Measurements from ENCODE around the gene MAPK8. TPM values are rescaled to one million over a fixed set of nuclear protein-coding genes. Genes with fewer than 3 reads are reported as not detected.

Gene MAPK8
- polyA plus RNA-seq, 2 of the 4 experiments (the other 2 are of a cell fraction): 29.6 to 71.4 TPM

DNA sequence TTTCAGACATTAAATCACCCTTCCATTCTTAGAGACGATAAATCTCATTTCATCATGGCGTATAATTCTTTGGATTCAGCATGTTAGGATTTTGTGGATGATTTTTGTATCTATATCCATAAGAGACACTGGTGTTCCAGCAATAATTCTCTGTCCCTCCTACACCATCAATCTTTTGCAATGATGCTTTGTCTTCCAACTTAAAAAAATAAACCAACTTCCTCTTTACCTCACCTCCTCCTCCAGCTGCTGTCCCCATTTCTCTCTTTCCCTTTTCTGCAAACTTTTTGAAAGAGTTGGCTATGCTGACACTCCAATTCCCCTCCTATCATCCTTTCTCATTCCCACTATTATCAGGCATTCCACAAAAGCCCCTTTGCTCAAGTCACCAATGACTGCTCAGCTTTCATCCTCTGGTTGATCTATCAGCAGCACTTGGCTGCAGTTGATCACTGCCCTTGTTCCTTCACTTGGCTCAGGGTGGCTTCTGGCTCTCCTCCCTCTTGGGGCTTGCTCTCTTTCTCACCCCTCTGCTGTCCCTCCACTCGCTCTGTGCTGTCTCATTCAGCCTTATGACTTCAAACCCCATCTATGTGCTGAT is 168.4 kb downstream of the MAPK8 start:
- ChIA-PET POLR2A (no interaction called here), CTCF (interaction anchor here (1.0 to 1.4 kb wide), 2 partner anchors 12 to 32 kb away, joined by 3 to 4 read pairs; no protein-coding TSS in a partner anchor)
- FAIRE-seq (no peak), ATAC-seq (no peak), DNase-seq (ENCODE audit: low read depth in 1 of 2, low spot score in 1 of 2) (no peak)
- Histone ChIP-seq H3K4me3 (no peak overlapping the region), H3K4me2 (no peak overlapping the region), H3K27ac (no peak overlapping the region), H3K9me3 (no peaks in the 10 kb centered on the region; the same call in 2 of the 3 replicates), H3K4me1 (no peaks in the 10 kb centered on the region)
- TF ChIP-seq TFCP2L1 (CRISPR knock-in tag; IDR thresholded peaks at IDR 0.05) (no peak), ZFP36 (IDR thresholded peaks at IDR 0.05; ENCODE audit: borderline replicate concordance, partially characterized antibody) (no peak), ZSCAN20 (CRISPR knock-in tag; IDR thresholded peaks at IDR 0.05) (no peak), ZC3H11A (IDR thresholded peaks at IDR 0.05) (no peak), HOXB5 (CRISPR knock-in tag; IDR thresholded peaks at IDR 0.05) (no peak), MAFK (IDR thresholded peaks at IDR 0.05; ENCODE audit: partially characterized antibody) (no peak), FOXS1 (CRISPR knock-in tag; IDR thresholded peaks at IDR 0.05) (no peak)
- TF ChIP-seq, protein P1, sequence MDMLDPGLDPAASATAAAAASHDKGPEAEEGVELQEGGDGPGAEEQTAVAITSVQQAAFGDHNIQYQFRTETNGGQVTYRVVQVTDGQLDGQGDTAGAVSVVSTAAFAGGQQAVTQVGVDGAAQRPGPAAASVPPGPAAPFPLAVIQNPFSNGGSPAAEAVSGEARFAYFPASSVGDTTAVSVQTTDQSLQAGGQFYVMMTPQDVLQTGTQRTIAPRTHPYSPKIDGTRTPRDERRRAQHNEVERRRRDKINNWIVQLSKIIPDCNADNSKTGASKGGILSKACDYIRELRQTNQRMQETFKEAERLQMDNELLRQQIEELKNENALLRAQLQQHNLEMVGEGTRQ (IDR thresholded peaks at IDR 0.05): no peak
- WGBS (ENCODE audit: missing lambda C conversion rate): 89% methylated on average over 3 of the region's 3 CpGs

DNA sequence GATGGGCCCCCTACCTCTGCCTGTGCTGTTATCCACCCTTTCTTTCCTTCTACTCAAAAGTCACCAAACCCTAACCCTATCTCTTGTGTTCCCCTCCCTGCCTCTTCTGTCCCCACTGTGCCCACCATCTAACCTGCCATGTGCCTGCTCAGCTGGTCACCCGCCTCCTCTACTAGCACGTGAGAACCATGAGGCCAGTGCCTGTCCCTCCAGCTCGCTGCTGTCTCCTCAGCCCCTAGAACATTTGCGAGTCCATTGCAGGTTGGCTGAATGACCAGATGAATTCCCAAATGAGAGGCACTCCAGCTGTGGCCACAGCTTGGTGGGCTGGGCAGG is 169.4 kb downstream of the MAPK8 start:
- ATAC-seq: no peak
- Histone ChIP-seq H3K4me2 (no peak overlapping the region), H3K4me3 (no peak overlapping the region), H3K4me1 (no peaks in the 10 kb centered on the region), H3K9me3 (no peaks in the 10 kb centered on the region; the same call in 2 of the 3 replicates), H3K27ac (no peak overlapping the region)
- 93% methylated on average over 2 of the region's 4 CpGs for WGBS (ENCODE audit: missing lambda C conversion rate)
- ChIA-PET CTCF (interaction anchor here (1.0 kb wide), 1 partner anchor 33 kb away, joined by 3 read pairs; no protein-coding TSS in a partner anchor), POLR2A (no interaction called here)
- TF ChIP-seq, protein P2, sequence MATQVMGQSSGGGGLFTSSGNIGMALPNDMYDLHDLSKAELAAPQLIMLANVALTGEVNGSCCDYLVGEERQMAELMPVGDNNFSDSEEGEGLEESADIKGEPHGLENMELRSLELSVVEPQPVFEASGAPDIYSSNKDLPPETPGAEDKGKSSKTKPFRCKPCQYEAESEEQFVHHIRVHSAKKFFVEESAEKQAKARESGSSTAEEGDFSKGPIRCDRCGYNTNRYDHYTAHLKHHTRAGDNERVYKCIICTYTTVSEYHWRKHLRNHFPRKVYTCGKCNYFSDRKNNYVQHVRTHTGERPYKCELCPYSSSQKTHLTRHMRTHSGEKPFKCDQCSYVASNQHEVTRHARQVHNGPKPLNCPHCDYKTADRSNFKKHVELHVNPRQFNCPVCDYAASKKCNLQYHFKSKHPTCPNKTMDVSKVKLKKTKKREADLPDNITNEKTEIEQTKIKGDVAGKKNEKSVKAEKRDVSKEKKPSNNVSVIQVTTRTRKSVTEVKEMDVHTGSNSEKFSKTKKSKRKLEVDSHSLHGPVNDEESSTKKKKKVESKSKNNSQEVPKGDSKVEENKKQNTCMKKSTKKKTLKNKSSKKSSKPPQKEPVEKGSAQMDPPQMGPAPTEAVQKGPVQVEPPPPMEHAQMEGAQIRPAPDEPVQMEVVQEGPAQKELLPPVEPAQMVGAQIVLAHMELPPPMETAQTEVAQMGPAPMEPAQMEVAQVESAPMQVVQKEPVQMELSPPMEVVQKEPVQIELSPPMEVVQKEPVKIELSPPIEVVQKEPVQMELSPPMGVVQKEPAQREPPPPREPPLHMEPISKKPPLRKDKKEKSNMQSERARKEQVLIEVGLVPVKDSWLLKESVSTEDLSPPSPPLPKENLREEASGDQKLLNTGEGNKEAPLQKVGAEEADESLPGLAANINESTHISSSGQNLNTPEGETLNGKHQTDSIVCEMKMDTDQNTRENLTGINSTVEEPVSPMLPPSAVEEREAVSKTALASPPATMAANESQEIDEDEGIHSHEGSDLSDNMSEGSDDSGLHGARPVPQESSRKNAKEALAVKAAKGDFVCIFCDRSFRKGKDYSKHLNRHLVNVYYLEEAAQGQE (IDR thresholded peaks at IDR 0.05): no peak
- TF ChIP-seq FOXS1 (CRISPR knock-in tag; IDR thresholded peaks at IDR 0.05) (no peak), PHF8 (IDR thresholded peaks at IDR 0.05; ENCODE audit: borderline replicate concordance, low read depth) (no peak), EP300 (IDR thresholded peaks at IDR 0.05) (no peak)
- TF ChIP-seq, protein P3, sequence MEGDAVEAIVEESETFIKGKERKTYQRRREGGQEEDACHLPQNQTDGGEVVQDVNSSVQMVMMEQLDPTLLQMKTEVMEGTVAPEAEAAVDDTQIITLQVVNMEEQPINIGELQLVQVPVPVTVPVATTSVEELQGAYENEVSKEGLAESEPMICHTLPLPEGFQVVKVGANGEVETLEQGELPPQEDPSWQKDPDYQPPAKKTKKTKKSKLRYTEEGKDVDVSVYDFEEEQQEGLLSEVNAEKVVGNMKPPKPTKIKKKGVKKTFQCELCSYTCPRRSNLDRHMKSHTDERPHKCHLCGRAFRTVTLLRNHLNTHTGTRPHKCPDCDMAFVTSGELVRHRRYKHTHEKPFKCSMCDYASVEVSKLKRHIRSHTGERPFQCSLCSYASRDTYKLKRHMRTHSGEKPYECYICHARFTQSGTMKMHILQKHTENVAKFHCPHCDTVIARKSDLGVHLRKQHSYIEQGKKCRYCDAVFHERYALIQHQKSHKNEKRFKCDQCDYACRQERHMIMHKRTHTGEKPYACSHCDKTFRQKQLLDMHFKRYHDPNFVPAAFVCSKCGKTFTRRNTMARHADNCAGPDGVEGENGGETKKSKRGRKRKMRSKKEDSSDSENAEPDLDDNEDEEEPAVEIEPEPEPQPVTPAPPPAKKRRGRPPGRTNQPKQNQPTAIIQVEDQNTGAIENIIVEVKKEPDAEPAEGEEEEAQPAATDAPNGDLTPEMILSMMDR (IDR thresholded peaks at IDR 0.05): no peak
- no peak for FAIRE-seq
- DNase-seq (ENCODE audit: low read depth in 1 of 2, low spot score in 1 of 2): no peak

DNA sequence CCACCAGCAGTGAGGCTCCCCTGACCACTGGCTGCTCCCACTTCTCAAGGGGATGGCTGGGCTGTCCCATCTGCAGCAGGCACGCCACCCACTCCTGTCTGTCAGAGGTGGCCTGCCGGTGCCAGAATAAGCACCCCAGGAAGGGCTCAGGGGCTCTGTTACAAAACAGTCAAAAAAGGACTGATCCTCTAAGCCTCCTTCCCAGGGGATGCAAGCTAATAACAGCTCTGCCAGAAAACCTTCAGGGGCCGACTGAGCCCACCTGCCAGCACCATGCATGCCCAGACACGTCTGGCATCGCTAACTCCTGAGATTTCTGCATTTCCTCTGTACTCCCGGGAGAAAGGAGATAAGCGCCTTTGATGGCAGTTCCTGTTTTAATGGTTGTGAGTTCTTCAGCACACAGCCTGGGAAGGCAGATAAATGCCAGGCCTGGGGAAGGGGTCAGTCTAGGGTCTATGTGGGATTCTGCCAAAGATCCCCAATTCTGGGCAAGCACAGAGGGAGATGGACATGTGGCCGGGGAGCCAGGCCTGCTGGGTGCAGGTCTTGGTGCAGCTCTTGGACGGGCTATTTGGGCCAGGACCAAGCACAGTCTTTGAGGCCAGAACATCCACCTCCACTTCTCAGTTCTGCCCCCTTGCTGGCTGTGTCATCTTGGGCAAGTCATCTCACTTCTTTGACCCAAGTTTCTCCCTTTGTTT is 170.0 kb downstream of the MAPK8 start:
- FAIRE-seq (no peak), ATAC-seq (no peak), DNase-seq (ENCODE audit: low read depth in 1 of 2, low spot score in 1 of 2) (no peak)
- Histone ChIP-seq H3K4me2 (no peak overlapping the region), H3K27ac (no peak overlapping the region), H3K4me3 (no peak overlapping the region), H3K9me3 (no peaks in the 10 kb centered on the region; the same call in 2 of the 3 replicates), H3K4me1 (no peaks in the 10 kb centered on the region)
- POLR2A ChIA-PET: no interaction called here
- 87% methylated on average over 9 of the region's 9 CpGs for WGBS (ENCODE audit: missing lambda C conversion rate)
- TF ChIP-seq HEYL (CRISPR knock-in tag; IDR thresholded peaks at IDR 0.05) (no peak), GATA3 (IDR thresholded peaks at IDR 0.05; ENCODE audit: borderline replicate concordance) (no peak)
- CTCF ChIA-PET: interaction anchor here (0.7 kb wide), 1 partner anchor 18 kb away, joined by 4 read pairs; no protein-coding TSS in a partner anchor

All from A549 (cell line).